ENCODE results near the gene ARHGAP31.

ARHGAP31 gene

GRCh38 chr3:119356646-119357045 is 62.5 kb downstream of the ARHGAP31 start:
- no peak overlapping the region for H3K27ac ChIP-seq (ENCODE audit: low read depth, low read length)
- no peak overlapping the region for H3K23ac ChIP-seq (ENCODE audit: low read length)
- H3K4ac ChIP-seq (ENCODE audit: low read depth, low read length) = no peak overlapping the region
- H3K4me1 ChIP-seq (ENCODE audit: control insufficient read depth, low read depth, low read length) = peaks cover 30% of the 10 kb centered on the region
- H2BK120ac ChIP-seq (ENCODE audit: low read depth, low read length) = no peak overlapping the region
- H3K36me3 ChIP-seq (ENCODE audit: control insufficient read depth, insufficient read depth, low read length) = no peaks in the 10 kb centered on the region
- H4K8ac ChIP-seq (ENCODE audit: low read depth, low read length) = no peak overlapping the region
- no peak overlapping the region for H3K4me3 ChIP-seq (ENCODE audit: low read length)
- H3K79me1 ChIP-seq (ENCODE audit: low read length) = peaks cover 2% of the 10 kb centered on the region
- H3K56ac ChIP-seq (ENCODE audit: low read length) = no peak overlapping the region
- no peak overlapping the region for H2AK5ac ChIP-seq (ENCODE audit: low read length)
- no peak overlapping the region for H3K9ac ChIP-seq (ENCODE audit: low read length)
- no peak overlapping the region for H3K18ac ChIP-seq (ENCODE audit: low read length)
- no peaks in the 10 kb centered on the region for H3K79me2 ChIP-seq (ENCODE audit: control insufficient read depth, insufficient read depth, low read length)
- no peak overlapping the region for H2BK15ac ChIP-seq (replicated peaks; ENCODE audit: low read depth)
- H2BK5ac ChIP-seq (ENCODE audit: low read length) = no peak overlapping the region
- no peak overlapping the region for H4K5ac ChIP-seq (ENCODE audit: low read length)
- H3K4me2 ChIP-seq (ENCODE audit: low read length) = no peak overlapping the region
- H3K27me3 ChIP-seq (ENCODE audit: insufficient read depth, low read length, poor library complexity) = no peaks in the 10 kb centered on the region
- DNase-seq = no peak

GRCh38 chr3:119357190-119357589 is 63.0 kb downstream of the ARHGAP31 start:
- Histone ChIP-seq H3K4me2 (ENCODE audit: low read length) (no peak overlapping the region), H3K27ac (ENCODE audit: low read depth, low read length) (no peak overlapping the region), H3K79me2 (ENCODE audit: control insufficient read depth, insufficient read depth, low read length) (no peaks in the 10 kb centered on the region), H3K4ac (ENCODE audit: low read depth, low read length) (no peak overlapping the region), H2AK5ac (ENCODE audit: low read length) (peak overlapping the region; percentile 44), H3K27me3 (ENCODE audit: insufficient read depth, low read length, poor library complexity) (no peaks in the 10 kb centered on the region), H2BK5ac (ENCODE audit: low read length) (peak overlapping the region; percentile 32), H3K79me1 (ENCODE audit: low read length) (no peaks in the 10 kb centered on the region), H2BK120ac (ENCODE audit: low read depth, low read length) (no peak overlapping the region), H3K9ac (ENCODE audit: low read length) (peak overlapping the region; percentile 37), H3K56ac (ENCODE audit: low read length) (peak overlapping the region; percentile 83), H4K5ac (ENCODE audit: low read length) (no peak overlapping the region), H3K4me3 (ENCODE audit: low read length) (no peak overlapping the region), H3K4me1 (ENCODE audit: control insufficient read depth, low read depth, low read length) (peaks cover 26% of the 10 kb centered on the region), H3K36me3 (ENCODE audit: control insufficient read depth, insufficient read depth, low read length) (no peaks in the 10 kb centered on the region), H3K23ac (ENCODE audit: low read length) (no peak overlapping the region), H2BK15ac (replicated peaks; ENCODE audit: low read depth) (no peak overlapping the region), H3K18ac (ENCODE audit: low read length) (no peak overlapping the region), H4K8ac (ENCODE audit: low read depth, low read length) (no peak overlapping the region)
- peak; percentile 52 for DNase-seq
- WGBS (ENCODE audit: extremely low coverage, insufficient coverage, low lambda C conversion rate) = no CpG with 5 or more reads among the region's 6 CpGs

GRCh38 chr3:119359476-119360326 is 65.5 kb downstream of the ARHGAP31 start:
- H3K79me1 ChIP-seq (ENCODE audit: low read length) = no peaks in the 10 kb centered on the region
- no peak overlapping the region for H4K5ac ChIP-seq (ENCODE audit: low read length)
- H3K4me3 ChIP-seq (ENCODE audit: low read length) = no peak overlapping the region
- H3K79me2 ChIP-seq (ENCODE audit: control insufficient read depth, insufficient read depth, low read length) = no peaks in the 10 kb centered on the region
- H3K23ac ChIP-seq (ENCODE audit: low read length) = no peak overlapping the region
- H2BK15ac ChIP-seq (replicated peaks; ENCODE audit: low read depth) = no peak overlapping the region
- no peak overlapping the region for H3K4ac ChIP-seq (ENCODE audit: low read depth, low read length)
- H3K27ac ChIP-seq (ENCODE audit: low read depth, low read length) = peak overlapping the region; percentile 67
- H3K4me1 ChIP-seq (ENCODE audit: control insufficient read depth, low read depth, low read length) = peaks cover 21% of the 10 kb centered on the region
- peak overlapping the region; percentile 95 for H2BK120ac ChIP-seq (ENCODE audit: low read depth, low read length)
- peak overlapping the region; percentile 77 for H3K18ac ChIP-seq (ENCODE audit: low read length)
- H3K27me3 ChIP-seq (ENCODE audit: insufficient read depth, low read length, poor library complexity) = no peaks in the 10 kb centered on the region
- H3K36me3 ChIP-seq (ENCODE audit: control insufficient read depth, insufficient read depth, low read length) = no peaks in the 10 kb centered on the region
- H2BK5ac ChIP-seq (ENCODE audit: low read length) = peak overlapping the region; percentile 61
- no peak for DNase-seq
- WGBS (ENCODE audit: extremely low coverage, insufficient coverage, low lambda C conversion rate) = no CpG with 5 or more reads among the region's 11 CpGs
- H4K8ac ChIP-seq (ENCODE audit: low read depth, low read length) = no peak overlapping the region
- H3K4me2 ChIP-seq (ENCODE audit: low read length) = no peak overlapping the region
- peak overlapping the region; percentile 53 for H2AK5ac ChIP-seq (ENCODE audit: low read length)
- peak overlapping the region; percentile 5 for H3K9ac ChIP-seq (ENCODE audit: low read length)
- H3K56ac ChIP-seq (ENCODE audit: low read length) = peak overlapping the region; percentile 82

DNA sequence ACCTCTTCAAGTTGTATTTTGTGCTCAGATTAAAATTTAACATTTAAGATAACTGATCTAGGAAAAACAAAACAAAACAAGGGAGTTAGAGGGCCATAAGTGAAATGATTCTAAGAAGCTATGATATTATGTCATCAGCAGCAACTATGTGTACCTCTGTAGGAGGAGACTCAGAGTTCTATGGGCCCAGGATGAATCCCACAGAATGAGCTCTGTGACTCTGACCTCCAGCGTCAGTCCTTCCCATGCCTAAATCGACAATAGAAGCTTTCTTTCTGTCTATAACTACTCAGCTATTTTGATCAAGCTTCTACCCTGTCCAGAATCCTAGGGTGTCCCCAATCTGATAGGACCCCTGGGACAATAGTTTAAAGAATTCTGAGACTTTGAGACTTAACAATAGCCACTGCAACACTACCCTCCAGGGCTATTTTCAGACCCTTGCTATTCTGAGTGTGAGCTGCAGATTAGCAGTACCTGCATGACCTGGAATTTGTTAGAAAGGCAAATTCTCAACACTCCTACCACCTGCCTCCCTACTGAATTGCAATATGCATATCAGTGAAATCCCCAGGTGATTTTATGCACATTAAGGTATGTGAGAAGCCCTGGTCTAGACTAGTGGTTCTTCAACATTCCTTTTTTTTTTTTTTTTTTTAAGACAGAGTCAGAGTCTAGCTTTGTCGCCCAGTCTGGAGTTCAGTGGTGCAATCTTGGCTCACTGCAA is 66.7 kb downstream of the ARHGAP31 start:
- peak overlapping the region; percentile 53 for H3K56ac ChIP-seq (ENCODE audit: low read length)
- H3K4me2 ChIP-seq (ENCODE audit: low read length) = no peak overlapping the region
- H2BK5ac ChIP-seq (ENCODE audit: low read length) = no peak overlapping the region
- no peak overlapping the region for H2BK15ac ChIP-seq (replicated peaks; ENCODE audit: low read depth)
- peaks cover 22% of the 10 kb centered on the region for H3K4me1 ChIP-seq (ENCODE audit: control insufficient read depth, low read depth, low read length)
- H3K79me2 ChIP-seq (ENCODE audit: control insufficient read depth, insufficient read depth, low read length) = no peaks in the 10 kb centered on the region
- H3K9ac ChIP-seq (ENCODE audit: low read length) = no peak overlapping the region
- no peak overlapping the region for H4K8ac ChIP-seq (ENCODE audit: low read depth, low read length)
- peak; percentile 77 for DNase-seq
- H2AK5ac ChIP-seq (ENCODE audit: low read length) = no peak overlapping the region
- WGBS (ENCODE audit: extremely low coverage, insufficient coverage, low lambda C conversion rate) = no CpG with 5 or more reads among the region's 3 CpGs
- no peak overlapping the region for H3K4me3 ChIP-seq (ENCODE audit: low read length)
- H3K23ac ChIP-seq (ENCODE audit: low read length) = no peak overlapping the region
- peak overlapping the region; percentile 86 for H3K27ac ChIP-seq (ENCODE audit: low read depth, low read length)
- H3K36me3 ChIP-seq (ENCODE audit: control insufficient read depth, insufficient read depth, low read length) = no peaks in the 10 kb centered on the region
- no peak overlapping the region for H3K4ac ChIP-seq (ENCODE audit: low read depth, low read length)
- H2BK120ac ChIP-seq (ENCODE audit: low read depth, low read length) = no peak overlapping the region
- no peaks in the 10 kb centered on the region for H3K79me1 ChIP-seq (ENCODE audit: low read length)
- H3K18ac ChIP-seq (ENCODE audit: low read length) = no peak overlapping the region
- H4K5ac ChIP-seq (ENCODE audit: low read length) = no peak overlapping the region
- H3K27me3 ChIP-seq (ENCODE audit: insufficient read depth, low read length, poor library complexity) = no peaks in the 10 kb centered on the region

- Histone ChIP-seq H2AK5ac (ENCODE audit: low read length) (peak overlapping the region; percentile 57), H3K4me2 (ENCODE audit: low read length) (no peak overlapping the region), H4K5ac (ENCODE audit: low read length) (no peak overlapping the region), H3K36me3 (ENCODE audit: control insufficient read depth, insufficient read depth, low read length) (no peaks in the 10 kb centered on the region), H3K4ac (ENCODE audit: low read depth, low read length) (no peak overlapping the region), H3K23ac (ENCODE audit: low read length) (no peak overlapping the region), H2BK5ac (ENCODE audit: low read length) (peak overlapping the region; percentile 2), H3K56ac (ENCODE audit: low read length) (peak overlapping the region; percentile 2), H3K27ac (ENCODE audit: low read depth, low read length) (no peak overlapping the region), H3K79me2 (ENCODE audit: control insufficient read depth, insufficient read depth, low read length) (no peaks in the 10 kb centered on the region), H3K4me1 (ENCODE audit: control insufficient read depth, low read depth, low read length) (peaks cover 19% of the 10 kb centered on the region), H3K18ac (ENCODE audit: low read length) (no peak overlapping the region), H4K8ac (ENCODE audit: low read depth, low read length) (no peak overlapping the region), H2BK120ac (ENCODE audit: low read depth, low read length) (no peak overlapping the region), H3K9ac (ENCODE audit: low read length) (no peak overlapping the region), H3K79me1 (ENCODE audit: low read length) (no peaks in the 10 kb centered on the region), H3K4me3 (ENCODE audit: low read length) (no peak overlapping the region), H2BK15ac (replicated peaks; ENCODE audit: low read depth) (no peak overlapping the region), H3K27me3 (ENCODE audit: insufficient read depth, low read length, poor library complexity) (no peaks in the 10 kb centered on the region)
- WGBS (ENCODE audit: extremely low coverage, insufficient coverage, low lambda C conversion rate) = no CpG with 5 or more reads among the region's 2 CpGs
- no peak for DNase-seq
Measured at GRCh38 chr3:119362010-119362409, 67.8 kb downstream of the ARHGAP31 start.

All from mesendoderm (in vitro differentiated cells).